GM19099 (cell line): ENCODE results near the gene STX2.

ENCODE experiments used
- POLR2A ChIP-seq: IDR thresholded peaks from 3 replicates; pipeline ENCODE4 v1.6.1; 2011; ENCODE audit warnings: low read depth; ENCODE audit not compliant: insufficient read length; ENCODE audit errors: extremely low read depth

STX2 gene

DNA sequence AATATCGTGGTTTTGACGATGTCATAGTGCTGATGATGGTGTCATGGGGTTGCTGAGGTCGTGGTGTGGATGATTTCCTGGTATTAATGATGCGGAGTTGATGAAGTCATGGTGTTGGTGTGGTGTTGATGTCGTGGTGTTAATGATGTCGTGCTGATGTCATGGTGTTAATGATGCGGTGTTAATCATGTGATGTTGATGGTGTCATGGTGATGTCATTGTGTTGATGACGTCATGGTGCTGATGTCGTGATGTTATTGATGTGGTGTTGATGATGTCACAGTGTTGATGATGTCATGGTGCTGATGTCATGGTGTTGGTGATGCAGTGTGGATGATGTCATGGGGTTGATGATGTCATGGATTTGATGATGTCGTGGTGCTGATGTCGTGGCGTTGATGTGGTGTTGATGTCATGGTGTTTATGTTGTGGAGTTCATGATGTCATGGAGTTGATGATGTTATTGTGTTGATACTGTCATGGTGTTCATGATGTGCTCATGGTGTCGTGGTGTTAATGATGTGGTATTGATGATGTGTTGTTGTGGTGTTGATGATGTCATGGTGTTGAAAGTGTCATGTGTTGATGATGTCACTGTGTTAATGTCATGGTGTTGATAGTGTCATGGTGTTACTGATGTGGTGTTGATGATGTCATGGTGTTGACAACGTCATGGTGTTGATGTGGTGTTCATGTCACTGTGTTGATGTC is 74.4 kb downstream of the STX2 start:
- TF ChIP-seq POLR2A = no peak

DNA sequence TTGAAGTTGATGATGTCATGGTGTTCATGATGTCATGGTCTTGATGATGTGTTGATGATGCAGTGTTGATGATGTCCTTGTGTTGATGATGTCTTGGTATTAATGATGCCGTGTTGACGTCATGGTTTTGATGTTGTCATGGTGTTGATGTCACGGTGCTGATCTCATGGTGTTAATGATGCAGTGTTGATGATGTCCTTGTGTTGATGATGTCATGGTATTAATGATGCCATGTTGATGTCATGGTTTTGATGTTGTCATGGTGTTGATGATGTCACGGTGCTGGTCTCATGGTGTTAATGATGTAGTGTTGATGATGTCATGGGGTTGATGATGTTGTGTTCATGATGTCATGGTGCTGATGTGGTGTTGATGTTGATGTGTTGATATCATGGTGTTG is 75.0 kb downstream of the STX2 start:
- TF ChIP-seq POLR2A = no peak

DNA sequence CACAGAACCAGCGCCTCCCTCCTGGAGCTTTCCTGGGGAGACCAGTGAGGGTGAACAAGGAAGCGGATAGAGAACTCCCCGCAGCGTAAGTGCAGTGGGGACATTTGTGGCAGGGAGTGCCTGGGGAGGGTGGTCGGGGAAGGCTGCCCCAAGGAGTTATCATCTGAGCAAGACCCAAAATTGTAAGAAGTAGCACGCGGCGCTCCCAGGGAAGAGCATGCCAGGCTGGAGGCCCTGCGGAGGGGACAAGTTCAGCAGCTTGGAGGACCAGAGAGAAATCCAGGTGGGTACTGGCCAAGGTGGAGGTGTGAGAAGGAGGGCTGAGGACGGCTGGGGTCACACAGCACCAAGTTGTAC is 76.8 kb downstream of the STX2 start:
- no peak for TF ChIP-seq POLR2A

DNA sequence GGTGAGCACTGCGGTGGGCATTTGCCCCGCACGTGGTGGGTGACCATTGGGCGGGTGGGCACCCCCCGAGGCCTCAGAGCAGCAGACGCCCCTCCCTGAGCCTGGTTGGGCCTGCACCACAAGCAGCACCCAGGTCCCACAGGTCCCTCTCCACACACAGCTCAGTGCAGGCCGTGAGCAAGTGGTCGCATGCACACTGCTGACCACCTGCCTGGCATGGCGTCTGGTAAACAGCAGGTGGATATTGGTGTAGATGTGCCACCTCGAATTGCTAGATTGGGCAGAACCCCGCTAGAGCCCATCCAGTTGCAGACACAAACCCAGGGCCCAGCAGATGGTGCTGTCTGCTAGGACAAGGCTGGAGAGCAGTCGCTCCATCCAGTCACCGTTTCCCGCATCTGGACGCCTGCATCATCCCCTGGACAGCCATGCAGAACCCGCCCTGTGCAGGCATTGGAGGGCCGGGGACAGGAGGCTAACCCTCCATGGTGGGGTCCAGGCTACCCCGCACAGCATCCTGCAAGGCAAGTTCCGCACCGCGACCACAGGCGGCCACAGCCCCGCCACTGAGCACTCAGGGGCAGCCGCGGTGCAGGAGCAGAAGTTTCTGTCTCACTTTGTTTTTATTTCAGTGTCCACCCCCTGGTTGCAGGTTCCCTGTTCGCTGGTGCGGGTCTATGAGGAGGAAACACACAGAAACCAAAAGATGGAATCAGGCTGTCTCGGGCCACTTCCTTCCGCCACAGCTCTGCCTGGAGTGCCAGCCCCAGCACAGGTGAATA is 77.3 kb downstream of the STX2 start:
- no peak for TF ChIP-seq POLR2A

DNA sequence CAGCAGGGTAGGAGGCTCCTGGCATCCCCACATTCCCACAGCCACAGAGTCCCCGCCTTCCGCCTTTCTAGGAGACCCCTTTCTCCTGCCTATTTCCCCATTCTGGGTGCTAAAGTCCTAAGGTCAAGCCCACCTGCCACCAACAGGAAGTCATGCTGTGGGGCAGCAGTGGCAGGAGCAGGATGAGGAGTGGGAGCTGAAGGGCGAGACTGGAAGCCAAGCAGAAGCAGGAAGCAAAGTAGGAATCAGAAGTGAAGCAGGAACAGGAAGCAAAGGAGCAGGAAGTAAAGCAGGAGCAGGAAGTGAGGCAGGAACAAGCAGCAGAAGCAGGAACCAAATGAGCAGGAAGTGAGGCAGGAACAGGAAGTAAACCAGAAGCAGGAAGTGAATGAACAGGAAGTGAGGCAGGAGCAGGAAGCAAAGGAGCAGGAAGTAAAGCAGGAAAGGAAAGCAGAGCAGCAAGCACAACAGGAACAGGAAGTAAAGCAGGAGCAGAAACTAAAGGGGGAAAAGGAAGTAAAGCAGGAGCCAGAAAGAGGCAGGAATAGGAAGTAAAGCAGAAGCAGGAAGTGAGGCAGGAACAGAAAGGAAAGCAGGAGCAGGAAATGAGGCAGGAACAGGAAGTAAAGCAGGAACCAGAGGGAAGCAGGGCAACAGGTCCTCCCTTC is 84.7 kb downstream of the STX2 start:
- TF ChIP-seq POLR2A = no peak

DNA sequence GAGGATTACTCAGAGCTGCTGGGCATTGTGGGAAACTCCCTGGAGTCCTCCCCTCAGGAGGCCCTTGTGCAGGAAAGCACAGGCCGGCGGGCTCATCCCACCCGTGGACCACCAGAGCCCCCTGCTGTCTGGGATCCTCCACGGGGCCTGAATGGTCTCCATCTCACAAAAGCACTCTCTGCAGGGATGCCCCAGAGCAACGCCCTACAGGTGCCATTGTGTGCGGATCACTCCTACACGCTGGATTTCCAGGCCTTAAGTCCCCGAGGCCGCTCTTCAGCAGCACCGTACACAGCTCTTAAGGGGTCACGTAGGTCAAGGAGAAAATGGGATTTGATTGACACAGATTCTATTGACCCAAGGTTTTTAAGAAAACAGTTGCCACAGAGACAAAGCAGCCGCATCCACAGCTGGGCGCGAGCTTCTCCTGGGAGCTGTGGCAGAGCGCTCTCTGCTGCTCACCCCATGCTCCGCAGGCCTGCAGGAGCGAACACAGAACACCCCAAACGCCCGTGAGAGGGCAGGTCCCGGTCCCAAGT is 86.3 kb downstream of the STX2 start:
- TF ChIP-seq POLR2A = no peak

DNA sequence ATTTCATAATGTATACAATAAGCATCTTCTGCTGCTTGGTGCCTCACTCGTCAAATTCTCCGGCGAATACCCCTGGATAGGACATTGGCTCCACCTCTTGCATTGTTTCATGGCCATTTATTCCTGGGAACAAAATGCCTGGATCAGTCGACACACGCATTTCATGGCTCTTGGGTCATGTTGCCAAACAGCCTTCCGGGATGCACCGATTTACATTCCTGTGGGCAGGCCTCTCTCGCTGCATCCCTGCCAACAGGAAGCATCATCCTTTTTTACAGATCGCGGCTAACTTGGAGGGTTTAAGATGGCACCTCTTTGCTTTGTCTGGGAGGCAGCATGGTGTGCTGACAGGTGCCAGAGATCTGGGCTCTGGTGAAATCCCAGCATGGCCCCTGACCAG is 90.3 kb downstream of the STX2 start:
- TF ChIP-seq POLR2A = no peak

DNA sequence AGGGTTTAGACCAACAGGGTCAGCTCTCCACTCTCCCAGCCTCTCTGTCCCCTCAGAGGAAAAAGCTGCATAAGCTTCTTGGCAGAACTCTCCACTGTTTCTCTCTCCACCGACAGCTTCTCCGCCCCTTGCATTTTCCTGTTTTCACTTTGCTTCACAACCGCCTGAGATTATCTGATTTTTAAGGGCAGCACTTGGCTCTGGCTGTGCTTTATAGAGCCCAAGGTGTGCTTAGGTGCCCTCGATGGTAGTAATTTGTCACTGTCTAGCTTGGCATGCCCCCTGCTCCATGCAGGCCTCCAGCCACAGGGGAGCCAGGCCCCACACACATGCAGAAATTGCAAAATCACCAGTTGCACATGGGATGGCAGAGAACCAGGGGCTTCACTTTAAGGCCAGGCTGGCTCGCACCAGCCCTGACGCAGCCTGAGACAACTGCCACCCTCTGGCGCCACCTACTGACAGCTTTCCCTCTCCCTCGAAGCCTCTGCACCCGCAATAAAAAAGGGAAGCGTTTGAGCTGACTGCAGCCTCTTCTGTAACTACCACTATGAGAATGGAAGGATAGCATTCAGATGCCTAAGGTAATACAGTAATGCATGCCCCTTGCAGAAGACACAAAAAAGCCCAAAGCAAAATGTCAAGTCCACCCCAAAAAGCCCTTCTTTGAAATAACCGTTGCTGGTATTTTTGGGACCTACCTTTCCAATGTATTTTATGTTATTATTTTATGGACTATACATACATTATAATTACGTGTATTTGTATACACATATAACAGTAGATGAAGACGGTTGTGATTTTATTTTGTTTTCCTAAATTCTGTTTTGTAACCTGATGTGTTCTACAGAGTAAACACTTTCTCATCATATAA is 90.9 kb downstream of the STX2 start:
- TF ChIP-seq POLR2A = no peak

DNA sequence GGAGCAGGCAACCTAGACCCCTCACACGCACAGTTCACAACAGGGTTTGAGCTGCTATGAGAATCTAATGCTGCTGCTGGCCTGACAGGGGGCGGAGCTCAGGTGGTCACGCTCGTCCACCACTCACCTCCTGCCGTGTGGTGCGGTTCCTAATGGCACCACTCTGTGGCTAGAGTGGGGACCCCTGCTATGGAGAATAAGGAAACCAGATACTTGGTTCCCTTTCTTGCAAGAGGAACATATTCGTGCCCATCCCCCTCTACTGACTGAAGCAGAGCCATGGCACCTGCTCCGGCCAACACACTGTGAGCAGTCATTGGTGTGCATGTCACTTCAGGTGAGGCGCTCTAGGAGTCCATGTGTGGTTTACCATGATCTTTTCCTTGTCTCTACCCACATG is 92.5 kb downstream of the STX2 start:
- TF ChIP-seq POLR2A = no peak

DNA sequence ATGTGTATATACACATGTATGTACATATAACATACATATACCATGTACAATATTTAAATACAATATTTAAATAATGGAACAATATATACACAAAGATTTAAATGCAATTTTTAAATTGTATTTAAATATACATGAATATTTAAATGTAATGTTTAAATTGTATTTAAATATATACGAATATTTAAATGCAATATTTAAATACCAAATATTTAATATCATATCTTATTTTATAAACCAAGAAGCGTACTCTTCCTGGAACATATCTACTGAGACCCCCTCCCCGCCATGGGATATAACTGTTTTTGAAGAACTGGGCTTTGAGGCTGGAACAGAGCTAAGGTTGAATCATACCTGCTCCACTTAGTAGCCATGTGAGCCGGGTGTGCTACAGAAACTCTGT is 93.1 kb downstream of the STX2 start:
- TF ChIP-seq POLR2A = no peak

DNA sequence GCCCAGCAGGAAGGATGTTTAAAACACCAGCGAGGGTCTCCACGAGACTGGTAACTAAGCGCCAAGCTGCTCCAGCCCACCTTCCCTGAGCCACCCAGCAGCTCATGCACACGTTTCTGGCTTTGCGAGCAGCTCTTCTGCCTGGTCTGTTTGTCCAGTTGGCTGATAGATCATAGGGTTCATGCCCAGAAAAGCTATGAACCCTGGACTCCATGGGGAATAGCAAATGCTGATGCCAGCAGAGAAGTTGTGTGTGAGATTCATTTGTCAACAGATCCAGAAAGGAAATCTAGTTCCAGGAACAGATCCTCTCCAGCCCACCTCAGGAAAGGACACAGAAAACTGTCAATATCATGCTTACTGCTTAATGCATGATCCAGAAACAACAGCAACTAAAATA is 94.8 kb downstream of the STX2 start:
- TF ChIP-seq POLR2A = no peak

DNA sequence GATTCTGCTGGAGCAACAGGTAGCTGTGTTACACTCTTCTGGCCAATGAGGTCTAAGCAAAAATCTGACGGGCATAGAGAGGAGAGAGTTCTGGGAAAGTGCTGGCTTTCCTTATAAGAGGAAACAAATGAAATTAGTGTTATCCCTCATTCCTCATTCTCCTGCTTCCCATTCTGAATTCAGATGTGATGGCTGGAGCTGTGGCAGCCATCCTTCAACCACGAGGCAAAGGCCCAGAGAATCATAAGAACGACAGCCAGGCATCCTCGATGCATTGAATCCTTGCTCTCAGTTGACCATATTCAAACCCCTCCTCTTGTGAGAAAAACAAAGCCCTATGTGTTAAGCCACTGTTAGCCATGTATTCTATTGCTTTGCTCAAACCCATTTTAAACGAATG is 95.4 kb downstream of the STX2 start:
- TF ChIP-seq POLR2A = no peak

DNA sequence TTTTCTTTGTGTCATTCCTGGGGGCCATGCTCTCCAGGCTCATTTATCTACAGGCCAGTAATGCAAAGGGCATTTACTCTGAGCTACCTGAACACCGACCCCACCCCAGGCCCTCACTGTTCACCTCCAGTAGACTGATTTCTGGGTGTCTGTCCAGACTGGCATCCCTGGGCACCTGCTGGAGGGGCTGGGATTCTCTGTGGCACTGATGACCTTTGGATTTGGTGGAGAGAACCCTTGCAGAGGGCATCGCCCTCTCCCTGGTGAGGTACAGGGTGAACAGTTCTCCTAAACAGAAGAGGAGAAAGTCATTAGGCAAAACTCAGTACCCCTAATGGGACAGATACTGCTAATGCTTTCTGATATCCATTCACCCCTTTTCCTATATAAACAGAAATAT is 95.9 kb downstream of the STX2 start:
- TF ChIP-seq POLR2A = no peak

DNA sequence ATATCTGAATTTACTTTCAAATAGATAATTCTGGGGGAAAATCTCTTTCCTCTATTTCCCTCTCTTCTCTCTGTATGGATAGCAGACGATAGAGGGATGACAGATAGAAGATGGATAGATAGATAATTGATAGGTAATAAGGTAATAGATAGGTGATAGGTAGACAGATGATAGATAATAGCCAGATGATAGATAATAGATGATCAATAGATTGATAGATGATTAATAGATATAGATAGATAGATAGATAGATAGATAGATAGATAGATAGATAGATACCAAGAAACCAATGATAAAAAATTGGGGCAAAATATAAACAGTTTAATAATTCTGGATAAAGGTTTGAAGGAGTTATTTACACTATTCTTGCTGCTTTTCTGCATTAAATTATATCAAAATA is 96.3 kb downstream of the STX2 start:
- no peak for TF ChIP-seq POLR2A

DNA sequence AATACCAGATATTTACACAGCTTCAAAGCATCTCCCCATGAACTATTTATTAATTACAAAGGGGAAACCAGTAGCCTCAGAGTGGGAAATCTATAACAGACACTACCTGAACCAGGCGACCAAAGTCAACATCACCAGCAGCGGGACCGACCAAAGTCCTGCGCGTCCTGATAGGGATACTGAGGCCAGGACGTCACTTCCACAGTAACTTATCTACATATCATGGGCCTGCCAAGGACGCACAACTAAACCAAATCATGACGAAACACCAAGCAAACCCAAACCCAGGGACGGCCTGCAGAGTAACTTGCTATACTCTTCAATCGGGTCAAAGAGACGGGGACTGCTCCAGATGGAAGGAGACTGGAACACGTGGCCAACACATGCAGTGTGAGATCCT is 96.9 kb downstream of the STX2 start:
- TF ChIP-seq POLR2A = no peak
